Type B pancreatic cell (in vitro differentiated cells): ENCODE results near the gene ABCF2. TPM values are rescaled to one million over a fixed set of nuclear protein-coding genes. Genes with fewer than 3 reads are reported as not detected.

Experiments used
- DNase-seq: peaks from one replicate; pipeline ENCODE4 v3.0.0; 2021; ENCODE audit warnings: mixed read lengths; ENCODE audit not compliant: unreplicated experiment; ENCODE audit errors: extremely low spot score
- H3K27ac Mint-ChIP-seq: 2 replicates; pipeline ENCODE4 v1.8.0; 2021; ENCODE audit warnings: mild to moderate bottlenecking, mixed read lengths
- H3K27me3 Mint-ChIP-seq: 2 replicates; pipeline ENCODE4 v1.8.0; 2021; ENCODE audit warnings: mixed read lengths
- H3K36me3 Mint-ChIP-seq: 2 replicates; pipeline ENCODE4 v1.8.0; 2021; ENCODE audit warnings: mixed read lengths
- H3K4me1 Mint-ChIP-seq: one replicate; pipeline ENCODE4 v1.8.0; 2021; ENCODE audit warnings: mixed read lengths; ENCODE audit not compliant: unreplicated experiment
- H3K4me3 Mint-ChIP-seq: 2 replicates; pipeline ENCODE4 v1.8.0; 2021; ENCODE audit warnings: mild to moderate bottlenecking, mixed read lengths
- H3K9me3 Mint-ChIP-seq: 2 replicates; pipeline ENCODE4 v1.8.0; 2021; ENCODE audit warnings: mixed read lengths
- CTCF ChIP-seq: fragments of 200-600 bp; sonication (generic); conservative IDR thresholded peaks from 2 replicates; pipeline ENCODE4 v1.5.0; 2021; ENCODE audit warnings: antibody characterized with exemption, mild to moderate bottlenecking
- total RNA-seq: library from RNA; stranded (reverse); gene quantifications from 2 replicates; pipeline ENCODE4 v1.2.1, GENCODE V29; 2021; ENCODE audit warnings: low replicate concordance

The ABCF2 gene
- total RNA-seq, 1 donor from 2014 or later = 46.5 TPM

- Mint-ChIP-seq H3K4me1 (peaks cover 22% of the 10 kb centered on the region), H3K36me3 (no peaks in the 10 kb centered on the region), H3K9me3 (no peaks in the 10 kb centered on the region), H3K27me3 (peaks cover 4% of the 10 kb centered on the region), H3K27ac (no peak overlapping the region), H3K4me3 (no peak overlapping the region)
- DNase-seq = no peak
- no peak for TF ChIP-seq CTCF
These were observed 16.0 kb upstream of the ABCF2 start for GRCh38 chr7:151243045-151243349.

GRCh38 chr7:151242159-151243044 is 15.4 kb upstream of the ABCF2 start:
- Mint-ChIP-seq H3K4me3 (no peak overlapping the region), H3K27ac (no peak overlapping the region), H3K4me1 (peaks cover 22% of the 10 kb centered on the region), H3K27me3 (peaks cover 4% of the 10 kb centered on the region), H3K36me3 (no peaks in the 10 kb centered on the region), H3K9me3 (no peaks in the 10 kb centered on the region)
- no peak for TF ChIP-seq CTCF
- DNase-seq = no peak

GRCh38 chr7:151241755-151242096 is 14.7 kb upstream of the ABCF2 start:
- peaks cover 4% of the 10 kb centered on the region for H3K27me3 Mint-ChIP-seq
- no peak for TF ChIP-seq CTCF
- no peak for DNase-seq
- H3K4me1 Mint-ChIP-seq = peaks cover 18% of the 10 kb centered on the region
- H3K27ac Mint-ChIP-seq = no peak overlapping the region
- no peaks in the 10 kb centered on the region for H3K9me3 Mint-ChIP-seq
- H3K4me3 Mint-ChIP-seq = no peak overlapping the region
- no peaks in the 10 kb centered on the region for H3K36me3 Mint-ChIP-seq

GRCh38 chr7:151240942-151241754 is 14.1 kb upstream of the ABCF2 start:
- no peak for TF ChIP-seq CTCF
- no peak overlapping the region for H3K27ac Mint-ChIP-seq
- no peaks in the 10 kb centered on the region for H3K36me3 Mint-ChIP-seq
- peaks cover 4% of the 10 kb centered on the region for H3K27me3 Mint-ChIP-seq
- no peak for DNase-seq
- H3K4me1 Mint-ChIP-seq = peaks cover 14% of the 10 kb centered on the region
- H3K4me3 Mint-ChIP-seq = no peak overlapping the region
- no peaks in the 10 kb centered on the region for H3K9me3 Mint-ChIP-seq

GRCh38 chr7:151240536-151240935 is 13.5 kb upstream of the ABCF2 start:
- Mint-ChIP-seq H3K9me3 (no peaks in the 10 kb centered on the region), H3K36me3 (no peaks in the 10 kb centered on the region), H3K27ac (peak overlapping the region; percentile 8), H3K27me3 (peaks cover 4% of the 10 kb centered on the region), H3K4me1 (peaks cover 10% of the 10 kb centered on the region), H3K4me3 (no peak overlapping the region)
- no peak for TF ChIP-seq CTCF
- DNase-seq = no peak
